H9 (cell line): ENCODE results near the gene ERCC2. TPM values are rescaled to one million over a fixed set of nuclear protein-coding genes. Genes with fewer than 3 reads are reported as not detected.
"Not testable (repeated sequence)": the region's sequence is repeated elsewhere in the genome, so short reads cannot be mapped to it uniquely, and the experiment has no call there.

Experiments used
- DNase-seq: peaks from one replicate; pipeline ENCODE4 v3.0.0-alpha.2; 2017
- H2AFZ ChIP-seq: one replicate; pipeline ENCODE4 v1.6.1; 2013; ENCODE audit warnings: mild to moderate bottlenecking, low read length, control low read depth, moderate library complexity
- H2AK5ac ChIP-seq: 2 replicates; pipeline ENCODE4 v1.6.1; 2013; ENCODE audit warnings: low read length, control low read depth, mixed read lengths; ENCODE audit not compliant: insufficient read length
- H2BK120ac ChIP-seq: one replicate; pipeline ENCODE4 v1.6.1; 2013; ENCODE audit warnings: low read depth, mild to moderate bottlenecking, low read length, control low read depth, inconsistent platforms; ENCODE audit not compliant: poor library complexity, severe bottlenecking
- H2BK12ac ChIP-seq: 2 replicates; pipeline ENCODE4 v1.6.1; 2013; ENCODE audit warnings: low read length, control low read depth, mixed read lengths, low read depth; ENCODE audit not compliant: insufficient read length
- H2BK15ac ChIP-seq: 2 replicates; pipeline ENCODE4 v1.6.1; 2013; ENCODE audit warnings: low read depth, low read length, control low read depth
- H2BK20ac ChIP-seq: one replicate; pipeline ENCODE4 v1.6.1; 2013; ENCODE audit warnings: low read depth, mild to moderate bottlenecking, low read length, control low read depth, inconsistent platforms; ENCODE audit not compliant: poor library complexity, severe bottlenecking
- H2BK5ac ChIP-seq: 2 replicates; pipeline ENCODE4 v1.6.1; 2013; ENCODE audit warnings: low read length, control low read depth, mixed read lengths; ENCODE audit not compliant: insufficient read length
- H3K14ac ChIP-seq: 2 replicates; pipeline ENCODE4 v1.6.1; 2013; ENCODE audit warnings: low read length, control low read depth; ENCODE audit not compliant: insufficient read depth
- H3K18ac ChIP-seq: 2 replicates; pipeline ENCODE4 v1.6.1; 2013; ENCODE audit warnings: low read depth, mild to moderate bottlenecking, mixed read lengths, low read length, control low read depth; ENCODE audit not compliant: insufficient read length
- H3K23ac ChIP-seq: 2 replicates; pipeline ENCODE4 v1.6.1; 2013; ENCODE audit warnings: low read length, control low read depth, mixed read lengths, low read depth; ENCODE audit not compliant: insufficient read length
- H3K23me2 ChIP-seq: 2 replicates; pipeline ENCODE4 v1.6.1; 2013; ENCODE audit warnings: low read depth, mild to moderate bottlenecking, mixed read lengths, low read length, control low read depth; ENCODE audit not compliant: insufficient read length, poor library complexity, severe bottlenecking
- H3K27ac ChIP-seq: 2 replicates; pipeline ENCODE4 v1.5.1; 2013; ENCODE audit warnings: low read length, control low read depth, mixed read lengths, low read depth; ENCODE audit not compliant: insufficient read length
- H3K27me3 ChIP-seq: 2 replicates; pipeline ENCODE4 v1.6.1; 2013; ENCODE audit warnings: low read length, control low read depth, inconsistent platforms; ENCODE audit not compliant: insufficient read depth
- H3K4ac ChIP-seq: 2 replicates; pipeline ENCODE4 v1.6.1; 2013; ENCODE audit warnings: low read depth, mild to moderate bottlenecking, control low read depth, inconsistent platforms, low read length, moderate library complexity
- H3K4me1 ChIP-seq: 2 replicates; pipeline ENCODE4 v1.6.1; 2013; ENCODE audit warnings: low read length, control low read depth, inconsistent platforms; ENCODE audit not compliant: insufficient read depth
- H3K4me2 ChIP-seq: 2 replicates; pipeline ENCODE4 v1.6.1; 2013; ENCODE audit warnings: low read length, control low read depth, mixed read lengths; ENCODE audit not compliant: insufficient read length, insufficient read depth
- H3K56ac ChIP-seq: 2 replicates; pipeline ENCODE4 v1.6.1; 2013; ENCODE audit warnings: low read depth, mild to moderate bottlenecking, mixed read lengths, low read length, control low read depth; ENCODE audit not compliant: insufficient read length
- H3K79me1 ChIP-seq: 2 replicates; pipeline ENCODE4 v1.6.1; 2013; ENCODE audit warnings: low read depth, mild to moderate bottlenecking, moderate library complexity, low read length, control low read depth, inconsistent platforms; ENCODE audit not compliant: insufficient read depth, poor library complexity, severe bottlenecking
- H3K79me2 ChIP-seq: 2 replicates; pipeline ENCODE4 v1.6.1; 2013; ENCODE audit warnings: low read length, control low read depth, inconsistent platforms; ENCODE audit not compliant: insufficient read depth
- H3K9ac ChIP-seq: 2 replicates; pipeline ENCODE4 v1.6.1; 2013; ENCODE audit warnings: low read length, control low read depth, mixed read lengths; ENCODE audit not compliant: insufficient read length; ENCODE audit errors: extremely low read depth
- H3K9me3 ChIP-seq: one replicate; pipeline ENCODE4 v1.6.1; 2013; ENCODE audit warnings: low read depth, low read length, inconsistent platforms; ENCODE audit not compliant: control insufficient read depth
- H3T11ph ChIP-seq: one replicate; pipeline ENCODE4 v1.6.1; 2013; ENCODE audit warnings: mild to moderate bottlenecking, low read length, control low read depth, inconsistent platforms
- H4K20me1 ChIP-seq: one replicate; pipeline ENCODE4 v1.6.1; 2013; ENCODE audit not compliant: control insufficient read depth, insufficient read length, insufficient read depth
- H4K5ac ChIP-seq: 2 replicates; pipeline ENCODE4 v1.6.1; 2013; ENCODE audit warnings: low read depth, mild to moderate bottlenecking, mixed read lengths, low read length, control low read depth; ENCODE audit not compliant: insufficient read length
- H4K8ac ChIP-seq: replicated peaks from 2 replicates; pipeline ENCODE4 v1.6.1; 2013; ENCODE audit warnings: low read length, control low read depth, mixed read lengths, low read depth; ENCODE audit not compliant: insufficient read length
- H4K91ac ChIP-seq: 2 replicates; pipeline ENCODE4 v1.6.1; 2013; ENCODE audit warnings: low read depth, mild to moderate bottlenecking, moderate library complexity, mixed read lengths, low read length, control low read depth; ENCODE audit not compliant: insufficient read length
- H3K27ac Mint-ChIP-seq, 3 experiments: 2 replicates in 2 of 3; 3 replicates in 1 of 3; pipeline ENCODE4 v1.8.0; 2020 to 2021; ENCODE audit warnings: mixed read lengths in 3 of 3, mild to moderate bottlenecking in 1 of 3, moderate library complexity in 1 of 3
- H3K27me3 Mint-ChIP-seq: 2 replicates; pipeline ENCODE4 v1.8.0; 2021; ENCODE audit warnings: low read depth, mild to moderate bottlenecking, moderate library complexity, mixed read lengths
- H3K36me3 Mint-ChIP-seq, 3 experiments: 2 replicates in 2 of 3; 3 replicates in 1 of 3; pipeline ENCODE4 v1.8.0; 2020 to 2021; ENCODE audit warnings: low read depth in 3 of 3, mixed read lengths in 3 of 3; ENCODE audit not compliant: insufficient read depth in 1 of 3
- H3K4me1 Mint-ChIP-seq, 2 experiments: 2 replicates each; pipeline ENCODE4 v1.8.0; 2020; ENCODE audit warnings: mixed read lengths in 2 of 2
- H3K4me3 Mint-ChIP-seq, 2 experiments: 2 replicates in 1 of 2; 3 replicates in 1 of 2; pipeline ENCODE4 v1.8.0; 2020 to 2021; ENCODE audit warnings: mild to moderate bottlenecking in 2 of 2, mixed read lengths in 2 of 2, moderate library complexity in 1 of 2
- H3K9me3 Mint-ChIP-seq, 2 experiments: 2 replicates in 1 of 2; 3 replicates in 1 of 2; pipeline ENCODE4 v1.8.0; 2020; ENCODE audit warnings: mild to moderate bottlenecking in 2 of 2, mixed read lengths in 2 of 2, moderate library complexity in 1 of 2
- CTCF ChIP-seq: fragments of 200-600 bp; sonication (generic); conservative IDR thresholded peaks from 3 replicates; pipeline ENCODE4 v1.8.0; 2021; ENCODE audit warnings: antibody characterized with exemption, mild to moderate bottlenecking
- WGBS: extraction: QIAGEN DNeasy Blood & Tissue Kit; methylation state at CpG from one replicate; pipeline ENCODE4 v1.1.7; 2013; ENCODE audit warnings: missing lambda C conversion rate, low lambda C conversion rate, mixed read lengths; ENCODE audit not compliant: insufficient read length; ENCODE audit errors: extremely low coverage; 5-methylcytosine and 5-hydroxymethylcytosine counted together
- total RNA-seq: library from RNA; stranded (reverse); gene quantifications from 2 replicates; pipeline ENCODE4 v1.2.1, GENCODE V29; 2021

The ERCC2 gene
- total RNA-seq, 1 experiment from 2014 or later: 98.7 TPM

- H4K20me1 ChIP-seq: no peaks in the 10 kb centered on the region
- Mint-ChIP-seq H3K36me3 (peaks cover 30 to 76% (median 76%) of the 10 kb centered on the region in 3 experiments), H3K27ac (no peak overlapping the region; a peak in 1 of 7 replicates), H3K4me1 (no peaks in the 10 kb centered on the region), H3K27me3 (no peaks in the 10 kb centered on the region), H3K9me3 (no peaks in the 10 kb centered on the region; a peak in 1 of 5 replicates), H3K4me3 (no peak overlapping the region)
- no peaks in the 10 kb centered on the region for H3K27me3 ChIP-seq
- H2BK5ac ChIP-seq: no peak overlapping the region
- no CpG with 5 or more reads among the region's 6 CpGs for WGBS
- no peaks in the 10 kb centered on the region for H3K23me2 ChIP-seq
- no peak overlapping the region for H2BK15ac ChIP-seq
- no peak overlapping the region for H3K56ac ChIP-seq
- no peak overlapping the region for H2AFZ ChIP-seq
- H3T11ph ChIP-seq: no peak overlapping the region
- H3K4me1 ChIP-seq: no peaks in the 10 kb centered on the region
- no peaks in the 10 kb centered on the region for H3K79me2 ChIP-seq
- no peak overlapping the region for H2BK120ac ChIP-seq
- no peak overlapping the region for H3K18ac ChIP-seq
- no peak overlapping the region for H3K23ac ChIP-seq
- TF ChIP-seq CTCF: no peak
- no peak overlapping the region for H3K27ac ChIP-seq
- no peak overlapping the region for H4K8ac ChIP-seq
- H3K4me2 ChIP-seq: no peak overlapping the region
- no peak overlapping the region for H2AK5ac ChIP-seq
- H4K5ac ChIP-seq: no peak overlapping the region
- H2BK12ac ChIP-seq: no peak overlapping the region
- H3K14ac ChIP-seq: no peak overlapping the region
- no peak overlapping the region for H3K4ac ChIP-seq
- H3K79me1 ChIP-seq: no peaks in the 10 kb centered on the region
- no peak overlapping the region for H2BK20ac ChIP-seq
- no peaks in the 10 kb centered on the region for H3K9me3 ChIP-seq
- no peak for DNase-seq
- no peak overlapping the region for H3K9ac ChIP-seq
- H4K91ac ChIP-seq: no peak overlapping the region
Measured at GRCh38 chr19:45413497-45413896, 43.1 kb upstream of the ERCC2 start.

GRCh38 chr19:45410330-45410729, 40.0 kb upstream of the ERCC2 start:
- not testable (repeated sequence) for H3K4ac ChIP-seq, H2BK5ac ChIP-seq, H3K4me3 Mint-ChIP-seq, H3K27ac Mint-ChIP-seq, H3K27ac ChIP-seq, H3K9ac ChIP-seq, H3K4me2 ChIP-seq, H2BK12ac ChIP-seq, H3K9me3 Mint-ChIP-seq, H4K5ac ChIP-seq, H2BK20ac ChIP-seq, H3K14ac ChIP-seq, H3K27me3 ChIP-seq, H3K79me1 ChIP-seq, H3K18ac ChIP-seq, H3K9me3 ChIP-seq, H3K4me1 Mint-ChIP-seq, H2AK5ac ChIP-seq, H4K20me1 ChIP-seq, H3K4me1 ChIP-seq, H3K23ac ChIP-seq, H4K8ac ChIP-seq, H3K27me3 Mint-ChIP-seq, H2BK120ac ChIP-seq, H4K91ac ChIP-seq, H3T11ph ChIP-seq, H2AFZ ChIP-seq, H3K79me2 ChIP-seq, DNase-seq, H3K56ac ChIP-seq, H2BK15ac ChIP-seq
- peaks cover 28 to 60% (median 55%) of the 10 kb centered on the region in 3 experiments; a peak in 6 of 7 replicates for H3K36me3 Mint-ChIP-seq
- WGBS: no CpG with 5 or more reads among the region's 4 CpGs
- H3K23me2 ChIP-seq: peaks cover 11% of the 10 kb centered on the region
